ENCODE results near the gene RNF115. TPM values are rescaled to one million over a fixed set of nuclear protein-coding genes. Genes with fewer than 3 reads are reported as not detected.

The RNF115 gene
- total and polyA plus RNA-seq, 2 donors (not counting 1 experiment from before 2014, with no cell fraction given) = 4.6 to 19.8 TPM

- no peaks in the 10 kb centered on the region for H3K79me2 ChIP-seq (ENCODE audit: control insufficient read depth, insufficient read depth, low read length)
- peak overlapping the region in 4 of 5 experiments; percentile 22 to 70 (median 51) for H3K4me3 ChIP-seq (ENCODE audit: control extremely low read depth in 1 of 5, extremely low read depth in 1 of 5, insufficient read depth in 1 of 5, low read depth in 2 of 5, low read length in 4 of 5)
- peaks cover 0 to 22% (median 0%) of the 10 kb centered on the region in 4 experiments for H3K27me3 ChIP-seq (replicated peaks in 1 of 4; ENCODE audit: control extremely low read depth in 1 of 4, control insufficient read depth in 3 of 4, insufficient read depth in 4 of 4, low read length in 3 of 4)
- Mint-ChIP-seq H3K4me1 (peaks cover 13% of the 10 kb centered on the region), H3K27ac (peak overlapping the region; percentile 41), H3K4me3 (peak overlapping the region; percentile 85), H3K9me3 (ENCODE audit: insufficient read depth) (no peaks in the 10 kb centered on the region), H3K27me3 (peaks cover 44% of the 10 kb centered on the region)
- H3K27ac ChIP-seq (ENCODE audit: low read length in 2 of 2) = peak overlapping the region in 1 of 2 donors; percentile 32
- no peaks in the 10 kb centered on the region for H3K36me3 ChIP-seq (replicated peaks in 1 of 2; ENCODE audit: control extremely low read depth in 1 of 2, control insufficient read depth in 1 of 2, extremely low read depth in 1 of 2, insufficient read depth in 2 of 2, low read length in 1 of 2)
- ChIA-PET POLR2A (interaction anchor here (0.6 to 1.6 kb wide), 3 partner anchors 13 to 85 kb away, joined by 3 to 4 read pairs (median 4); partner anchors contain the start of gene PIAS3), CTCF (interaction anchor here (1.0 to 2.7 kb wide), 7 partner anchors 13 to 140 kb away, joined by 3 to 12 read pairs (median 5); partner anchors contain the start of genes ITGA10, NUDT17 and PIAS3)
- DNase-seq = peak; percentile 67
- WGBS (ENCODE audit: insufficient coverage) = 32% methylated on average over 47 of the region's 47 CpGs
- peak overlapping the region; percentile 72 for H3K9ac ChIP-seq (ENCODE audit: low read length)
- TF ChIP-seq, protein P1, sequence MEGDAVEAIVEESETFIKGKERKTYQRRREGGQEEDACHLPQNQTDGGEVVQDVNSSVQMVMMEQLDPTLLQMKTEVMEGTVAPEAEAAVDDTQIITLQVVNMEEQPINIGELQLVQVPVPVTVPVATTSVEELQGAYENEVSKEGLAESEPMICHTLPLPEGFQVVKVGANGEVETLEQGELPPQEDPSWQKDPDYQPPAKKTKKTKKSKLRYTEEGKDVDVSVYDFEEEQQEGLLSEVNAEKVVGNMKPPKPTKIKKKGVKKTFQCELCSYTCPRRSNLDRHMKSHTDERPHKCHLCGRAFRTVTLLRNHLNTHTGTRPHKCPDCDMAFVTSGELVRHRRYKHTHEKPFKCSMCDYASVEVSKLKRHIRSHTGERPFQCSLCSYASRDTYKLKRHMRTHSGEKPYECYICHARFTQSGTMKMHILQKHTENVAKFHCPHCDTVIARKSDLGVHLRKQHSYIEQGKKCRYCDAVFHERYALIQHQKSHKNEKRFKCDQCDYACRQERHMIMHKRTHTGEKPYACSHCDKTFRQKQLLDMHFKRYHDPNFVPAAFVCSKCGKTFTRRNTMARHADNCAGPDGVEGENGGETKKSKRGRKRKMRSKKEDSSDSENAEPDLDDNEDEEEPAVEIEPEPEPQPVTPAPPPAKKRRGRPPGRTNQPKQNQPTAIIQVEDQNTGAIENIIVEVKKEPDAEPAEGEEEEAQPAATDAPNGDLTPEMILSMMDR (IDR thresholded peaks at IDR 0.05) = no peak
- no peak for TF ChIP-seq EZH2 (IDR thresholded peaks at IDR 0.05; ENCODE audit: borderline replicate concordance, insufficient read depth, low read depth, low read length, poor library complexity, severe bottlenecking)
- H3K4me1 ChIP-seq (ENCODE audit: control insufficient read depth in 2 of 2, insufficient read depth in 2 of 2, low read length in 2 of 2) = peaks cover 10 to 11% of the 10 kb centered on the region in 2 donors
- no peaks in the 10 kb centered on the region for H4K20me1 ChIP-seq (ENCODE audit: control insufficient read depth, insufficient read depth, low read length, poor library complexity, severe bottlenecking)
- peak; percentile 60 for ATAC-seq (ENCODE audit: low read depth)
- H3K9me3 ChIP-seq (ENCODE audit: control extremely low read depth in 1 of 3, control insufficient read depth in 2 of 3, insufficient read depth in 1 of 3, low read length in 2 of 3) = no peaks in the 10 kb centered on the region
- H3K4me2 ChIP-seq (replicated peaks; ENCODE audit: low read depth, low read length, poor library complexity, severe bottlenecking) = peak overlapping the region; percentile 93
- H2AFZ ChIP-seq (ENCODE audit: insufficient read depth, low read depth, low read length, poor library complexity, severe bottlenecking) = peak overlapping the region; percentile 95
- intact Hi-C loops (cut with micrococcal nuclease) = no loop called here
Measured at GRCh38 chr1:145871994-145872924, 48.4 kb upstream of the RNF115 start.
